CD4-positive, alpha-beta T cell treated with Interferon alpha-2 for 1 hour (primary cell): Measurements from ENCODE around the gene LEP.

Experiments used
- DNase-seq, 2 donors: peaks; one replicate each; pipeline ENCODE4 v3.0.0-alpha.2; 2020 to 2022

Gene LEP

GRCh38 chr7:128251337-128251736, 10.3 kb downstream of the LEP start:
- no peak for DNase-seq

GRCh38 chr7:128253701-128254100, 12.6 kb downstream of the LEP start:
- no peak for DNase-seq

GRCh38 chr7:128254470-128254869, 13.4 kb downstream of the LEP start:
- no peak for DNase-seq

DNA sequence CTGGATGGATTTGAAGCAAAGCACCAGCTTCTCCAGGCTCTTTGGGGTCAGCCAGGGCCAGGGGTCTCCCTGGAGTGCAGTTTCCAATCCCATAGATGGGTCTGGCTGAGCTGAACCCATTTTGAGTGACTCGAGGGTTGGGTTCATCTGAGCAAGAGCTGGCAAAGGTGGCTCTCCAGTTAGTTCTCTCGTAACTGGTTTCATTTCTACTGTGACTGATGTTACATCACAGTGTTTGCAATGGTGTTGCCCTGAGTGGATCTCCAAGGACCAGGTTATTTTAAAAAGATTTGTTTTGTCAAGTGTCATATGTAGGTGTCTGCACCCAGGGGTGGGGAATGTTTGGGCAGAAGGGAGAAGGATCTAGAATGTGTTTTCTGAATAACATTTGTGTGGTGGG, 14.2 kb downstream of the LEP start:
- DNase-seq = no peak

DNA sequence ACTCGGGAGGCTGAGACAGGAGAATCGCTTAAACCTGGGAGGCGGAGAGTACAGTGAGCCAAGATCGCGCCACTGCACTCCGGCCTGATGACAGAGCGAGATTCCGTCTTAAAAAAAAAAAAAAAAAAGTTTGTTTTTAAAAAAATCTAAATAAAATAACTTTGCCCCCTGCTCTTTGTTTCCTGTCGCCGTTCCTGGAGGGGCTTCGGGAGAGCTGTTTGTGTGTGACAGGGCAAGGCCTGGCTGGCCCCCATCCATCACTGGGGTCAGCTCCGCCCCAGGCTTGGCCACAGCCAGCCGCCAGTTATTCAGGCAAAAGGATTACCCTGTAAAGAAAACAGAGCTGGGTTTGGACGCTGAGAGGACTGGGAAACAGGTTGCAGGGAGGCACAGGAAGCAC, 16.4 kb downstream of the LEP start:
- no peak for DNase-seq

DNA sequence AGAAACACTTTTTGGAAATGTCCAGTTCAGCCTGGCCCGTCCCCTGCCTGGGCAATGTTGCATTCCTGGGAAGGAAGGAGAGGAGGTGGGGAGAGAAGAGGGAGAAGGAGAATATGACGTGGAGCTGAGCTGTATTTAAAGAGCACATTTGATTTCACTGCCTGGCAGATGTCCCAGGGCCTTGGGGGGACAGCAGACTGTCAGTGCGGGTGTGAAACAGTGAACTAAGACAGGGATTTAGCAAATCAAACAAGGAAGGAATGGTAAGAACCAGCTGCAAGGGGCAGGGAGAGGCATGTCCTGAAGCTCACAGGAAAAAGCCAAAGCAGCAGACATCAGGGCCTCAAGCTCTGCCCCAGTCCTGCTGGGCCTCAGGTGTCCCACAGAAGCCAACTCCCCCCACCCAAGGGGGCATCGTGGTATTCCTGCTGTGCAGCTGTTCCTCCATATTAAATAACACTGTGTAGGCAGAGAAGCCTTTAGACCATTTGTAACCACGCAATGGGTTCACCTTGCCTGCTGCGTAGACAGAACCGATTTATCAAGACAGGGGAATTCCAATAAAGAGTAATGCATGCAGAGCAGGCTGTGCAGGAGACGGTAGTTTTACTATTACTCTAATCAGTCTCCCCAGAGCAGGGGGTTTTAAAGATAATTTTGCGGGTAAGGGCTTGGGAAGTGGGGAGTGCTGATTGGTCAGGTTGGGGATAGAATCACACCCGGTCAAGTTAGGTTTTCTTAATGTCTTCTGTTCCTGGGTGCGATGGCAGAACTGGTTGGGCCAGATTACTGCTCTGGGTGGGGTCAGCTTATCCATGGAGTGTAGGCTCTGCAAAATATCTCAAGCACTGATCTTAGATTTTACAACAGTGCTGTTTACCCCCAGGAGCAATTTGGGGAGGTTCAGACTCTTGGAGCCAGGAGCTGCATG, 18.3 kb downstream of the LEP start:
- DNase-seq = no peak

- no peak for DNase-seq
These were observed 19.2 kb downstream of the LEP start for GRCh38 chr7:128260069-128260795.

- no peak for DNase-seq
These were observed 21.4 kb downstream of the LEP start for GRCh38 chr7:128262273-128263028.

GRCh38 chr7:128263420-128263819, 22.3 kb downstream of the LEP start:
- no peak for DNase-seq

- no peak for DNase-seq
These were observed 23.4 kb downstream of the LEP start for GRCh38 chr7:128264477-128264876.

- no peak for DNase-seq
These were observed 24.3 kb downstream of the LEP start for GRCh38 chr7:128265156-128265905.

DNA sequence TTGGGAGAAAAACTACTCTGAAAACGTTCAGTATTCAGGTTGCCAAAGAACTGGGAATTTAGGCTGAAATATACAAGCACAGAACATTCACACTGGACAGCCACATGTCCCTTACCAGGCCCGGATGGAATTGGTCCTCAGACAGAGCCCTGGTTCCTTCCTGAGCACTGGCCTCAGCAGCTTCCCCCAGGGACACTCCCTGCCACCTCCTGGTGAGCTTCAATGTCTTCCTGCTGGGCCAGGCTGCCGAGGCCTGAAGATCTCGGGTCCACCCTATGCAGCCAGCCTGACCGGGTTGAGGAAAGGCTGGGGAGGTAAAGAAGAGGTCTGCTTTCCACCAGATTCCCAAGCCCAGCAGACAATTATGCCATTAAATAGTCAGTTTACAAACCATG, 24.8 kb downstream of the LEP start:
- no peak for DNase-seq

GRCh38 chr7:128266529-128266882, 25.4 kb downstream of the LEP start:
- no peak for DNase-seq

- no peak for DNase-seq
These were observed 26.0 kb downstream of the LEP start for GRCh38 chr7:128266883-128267594.

DNA sequence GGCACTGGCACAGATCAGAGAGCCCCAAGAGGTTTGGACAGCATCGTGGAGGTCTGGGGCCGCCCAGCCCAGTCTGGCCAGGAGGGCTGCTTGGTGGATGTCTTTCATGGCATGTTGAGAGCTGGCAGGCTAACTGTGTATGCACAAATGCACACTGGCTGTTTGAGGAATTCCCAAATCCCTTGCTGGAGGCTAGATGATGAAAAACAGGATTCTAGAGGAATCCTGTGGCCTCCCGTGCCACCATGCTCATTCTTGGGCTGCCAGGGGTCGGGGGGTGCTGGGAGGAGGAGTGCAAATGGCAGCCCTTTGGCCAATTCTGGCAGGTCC, 26.5 kb downstream of the LEP start:
- DNase-seq = no peak

DNA sequence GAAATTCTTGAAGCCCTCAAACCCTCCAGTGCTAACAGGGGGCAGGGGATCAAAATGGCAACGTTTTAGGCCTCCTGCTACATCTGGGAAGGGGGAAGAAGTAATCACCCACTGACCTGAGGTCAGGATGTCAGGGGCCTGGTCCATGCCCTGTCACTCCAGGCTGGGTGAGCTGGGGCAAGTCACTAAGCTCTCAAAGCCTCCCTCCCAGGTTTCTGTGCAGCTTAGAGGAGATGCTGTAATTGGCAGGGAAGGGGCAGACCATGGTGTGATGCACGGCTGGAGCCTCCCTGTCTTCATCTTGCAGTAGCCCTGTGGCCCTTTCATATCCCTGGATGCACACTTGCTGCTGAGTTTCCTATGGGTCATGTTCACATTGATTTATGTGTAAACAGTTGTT, 27.2 kb downstream of the LEP start:
- no peak for DNase-seq

GRCh38 chr7:128270826-128271272, 29.8 kb downstream of the LEP start:
- no peak for DNase-seq

DNA sequence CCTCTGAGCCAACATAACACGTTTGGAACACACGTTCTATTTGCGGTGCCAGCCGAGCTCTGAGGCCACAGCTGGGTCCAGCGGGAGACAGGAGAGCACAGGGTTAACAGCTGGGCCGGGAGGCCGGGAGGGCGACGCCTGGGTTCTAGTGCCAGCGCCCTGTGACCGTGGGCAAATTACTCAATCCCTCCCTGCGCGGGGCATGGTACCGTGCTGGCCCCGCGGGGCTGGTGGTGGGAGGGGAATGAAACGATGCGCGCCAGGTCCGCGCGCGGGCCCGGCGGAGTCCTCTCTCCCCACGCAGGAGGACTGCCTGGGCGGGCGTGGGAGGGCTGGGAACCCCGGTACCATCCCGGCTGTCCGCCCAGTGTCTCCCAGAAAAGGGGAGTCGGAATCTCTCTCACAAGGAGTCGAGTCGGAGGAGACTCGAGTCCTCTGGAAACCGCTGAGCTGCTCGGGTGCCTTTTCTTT, 30.4 kb downstream of the LEP start:
- no peak for DNase-seq

DNA sequence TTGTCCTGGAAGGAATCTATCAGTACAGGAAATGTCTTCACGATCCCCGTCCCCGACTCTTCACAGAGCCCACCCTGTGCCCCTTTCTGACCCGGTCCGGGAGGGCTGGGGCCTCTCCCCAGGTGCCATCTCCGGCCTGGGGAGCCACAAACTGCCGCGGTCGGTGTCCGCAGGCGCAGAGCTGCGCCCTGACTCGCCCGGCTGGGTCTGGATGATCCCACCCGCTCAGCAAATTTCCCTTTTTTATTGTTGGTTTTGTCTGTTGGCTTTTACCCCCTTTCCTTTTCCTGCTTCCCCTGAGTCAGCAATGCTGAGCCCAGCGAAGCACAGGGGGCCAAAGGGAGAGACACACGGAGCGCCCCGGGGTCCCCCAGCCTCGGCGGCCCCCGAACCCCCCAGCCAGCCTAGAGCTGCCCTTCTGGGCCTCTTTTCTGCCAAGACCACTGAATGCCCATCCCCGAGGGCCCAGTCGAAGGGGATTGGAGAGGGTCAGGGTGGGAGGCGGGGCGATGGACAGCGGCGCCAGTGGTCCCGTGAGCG, 30.9 kb downstream of the LEP start:
- DNase-seq = no peak

GRCh38 chr7:128274246-128274883, 33.3 kb downstream of the LEP start:
- no peak for DNase-seq

- DNase-seq = no peak
These were observed 34.0 kb downstream of the LEP start for GRCh38 chr7:128274884-128275603.
